ENCODE results near the gene URI1.
"Not testable (repeated sequence)": the region's sequence is repeated elsewhere in the genome, so short reads cannot be mapped to it uniquely, and the experiment has no call there.

URI1 gene

GRCh38 chr19:29940971-29941585 is 961 bp upstream of the URI1 start:
- in situ Hi-C loops (cut with MboI; ENCODE audit: low sequenced_read_pairs) = no loop called here

- in situ Hi-C loops (cut with MboI; ENCODE audit: low sequenced_read_pairs) = no loop called here
Observed at GRCh38 chr19:29942404-29943261, 594 bp downstream of the URI1 start.

GRCh38 chr19:29943615-29944014 is 1.6 kb downstream of the URI1 start:
- in situ Hi-C loops (cut with MboI; ENCODE audit: low sequenced_read_pairs) = no loop called here

- in situ Hi-C loops (cut with MboI; ENCODE audit: low sequenced_read_pairs) = no loop called here
Observed at GRCh38 chr19:29944390-29945012, 2.5 kb downstream of the URI1 start.

GRCh38 chr19:29945017-29945416 is 3.0 kb downstream of the URI1 start:
- in situ Hi-C loops (cut with MboI; ENCODE audit: low sequenced_read_pairs) = no loop called here

GRCh38 chr19:29945433-29945832 is 3.4 kb downstream of the URI1 start:
- in situ Hi-C loops (cut with MboI; ENCODE audit: low sequenced_read_pairs) = no loop called here

GRCh38 chr19:29946645-29947044 is 4.6 kb downstream of the URI1 start:
- in situ Hi-C loops (cut with MboI; ENCODE audit: low sequenced_read_pairs) = no loop called here

- in situ Hi-C loops (cut with MboI; ENCODE audit: low sequenced_read_pairs) = no loop called here
Observed at GRCh38 chr19:29947871-29948270, 5.8 kb downstream of the URI1 start.

GRCh38 chr19:29948759-29949470 is 6.9 kb downstream of the URI1 start:
- in situ Hi-C loops (cut with MboI; ENCODE audit: low sequenced_read_pairs) = not testable (repeated sequence)

GRCh38 chr19:29952177-29952576 is 10.1 kb downstream of the URI1 start:
- in situ Hi-C loops (cut with MboI; ENCODE audit: low sequenced_read_pairs) = no loop called here

- in situ Hi-C loops (cut with MboI; ENCODE audit: low sequenced_read_pairs) = no loop called here
Observed at GRCh38 chr19:29952646-29953045, 10.6 kb downstream of the URI1 start.

- in situ Hi-C loops (cut with MboI; ENCODE audit: low sequenced_read_pairs) = no loop called here
Observed at GRCh38 chr19:29953352-29954247, 11.6 kb downstream of the URI1 start.

GRCh38 chr19:29956855-29957254 is 14.8 kb downstream of the URI1 start:
- in situ Hi-C loops (cut with MboI; ENCODE audit: low sequenced_read_pairs) = no loop called here

GRCh38 chr19:29961311-29961710 is 19.3 kb downstream of the URI1 start:
- in situ Hi-C loops (cut with MboI; ENCODE audit: low sequenced_read_pairs) = no loop called here

- in situ Hi-C loops (cut with MboI; ENCODE audit: low sequenced_read_pairs) = no loop called here
Observed at GRCh38 chr19:29962793-29963192, 20.8 kb downstream of the URI1 start.

GRCh38 chr19:29963576-29963975 is 21.5 kb downstream of the URI1 start:
- in situ Hi-C loops (cut with MboI; ENCODE audit: low sequenced_read_pairs) = no loop called here

GRCh38 chr19:29964171-29964570 is 22.1 kb downstream of the URI1 start:
- in situ Hi-C loops (cut with MboI; ENCODE audit: low sequenced_read_pairs) = no loop called here

- in situ Hi-C loops (cut with MboI; ENCODE audit: low sequenced_read_pairs) = no loop called here
Observed at GRCh38 chr19:29965492-29965891, 23.5 kb downstream of the URI1 start.

GRCh38 chr19:29966142-29966541 is 24.1 kb downstream of the URI1 start:
- in situ Hi-C loops (cut with MboI; ENCODE audit: low sequenced_read_pairs) = not testable (repeated sequence)

GRCh38 chr19:29966588-29967249 is 24.7 kb downstream of the URI1 start:
- in situ Hi-C loops (cut with MboI; ENCODE audit: low sequenced_read_pairs) = no loop called here
